Central memory CD4-positive, alpha-beta T cell (primary cell): ENCODE measurements around the gene TBCEL.
"Not testable (repeated sequence)": the region's sequence is repeated elsewhere in the genome, so short reads cannot be mapped to it uniquely, and the experiment has no call there.

Experiments used
- DNase-seq: peaks from one replicate; pipeline ENCODE4 v3.0.0; 2022
- total RNA-seq, 3 experiments: gene quantifications; one replicate each; lab custom pipeline; 2026; lab: John Stamatoyannopoulos, UW

Gene TBCEL
- total RNA-seq, result 7.8 to 13.5 (median 12.0) reads per million in 3 experiments

GRCh38 chr11:121023848-121024751 is at the start of gene TBCEL:
Gene TBCEL (plus strand): TSS chr11:121024102. CDS start chr11:121045691, 21,589 bp downstream.
- DNase-seq, result peak; percentile 76

- no peak for DNase-seq
Measured at GRCh38 chr11:120974466-120974865, 49.4 kb upstream of the TBCEL start.

- no peak for DNase-seq
Measured at GRCh38 chr11:120974965-120975364, 48.9 kb upstream of the TBCEL start.

- no peak for DNase-seq
Measured at GRCh38 chr11:120977266-120978137, 46.4 kb upstream of the TBCEL start.

- DNase-seq, result no peak
Measured at GRCh38 chr11:120978701-120979100, 45.2 kb upstream of the TBCEL start.

GRCh38 chr11:120985718-120986569 is 38.0 kb upstream of the TBCEL start:
- peak; percentile 28 for DNase-seq

GRCh38 chr11:120988603-120989002 is 35.3 kb upstream of the TBCEL start:
- DNase-seq, result no peak

GRCh38 chr11:120991830-120992686 is 31.8 kb upstream of the TBCEL start:
- DNase-seq, result no peak

- no peak for DNase-seq
Measured at GRCh38 chr11:120994091-120994859, 29.6 kb upstream of the TBCEL start.

- no peak for DNase-seq
Measured at GRCh38 chr11:120995184-120995583, 28.7 kb upstream of the TBCEL start.

GRCh38 chr11:120996973-120997372 is 26.9 kb upstream of the TBCEL start:
- no peak for DNase-seq

- no peak for DNase-seq
Measured at GRCh38 chr11:120998581-120998980, 25.3 kb upstream of the TBCEL start.

GRCh38 chr11:121004206-121004840 is 19.6 kb upstream of the TBCEL start:
- no peak for DNase-seq

GRCh38 chr11:121006922-121007321 is 17.0 kb upstream of the TBCEL start:
- DNase-seq, result no peak

- DNase-seq, result no peak
Measured at GRCh38 chr11:121008551-121008950, 15.4 kb upstream of the TBCEL start.

GRCh38 chr11:121012091-121012490 is 11.8 kb upstream of the TBCEL start:
- no peak for DNase-seq

GRCh38 chr11:121018746-121019145 is 5.2 kb upstream of the TBCEL start:
- no peak for DNase-seq

GRCh38 chr11:121021718-121022117 is 2.2 kb upstream of the TBCEL start:
- DNase-seq, result not testable (repeated sequence)

- no peak for DNase-seq
Measured at GRCh38 chr11:121024989-121025388, 1.1 kb downstream of the TBCEL start.

GRCh38 chr11:121029153-121029552 is 5.3 kb downstream of the TBCEL start:
- no peak for DNase-seq
